ENCODE results near the gene HOXB2. TPM values are rescaled to one million over a fixed set of nuclear protein-coding genes. Genes with fewer than 3 reads are reported as not detected.

HOXB2 gene
- total RNA-seq, 1 donor from 2014 or later: 35.6 TPM

DNA sequence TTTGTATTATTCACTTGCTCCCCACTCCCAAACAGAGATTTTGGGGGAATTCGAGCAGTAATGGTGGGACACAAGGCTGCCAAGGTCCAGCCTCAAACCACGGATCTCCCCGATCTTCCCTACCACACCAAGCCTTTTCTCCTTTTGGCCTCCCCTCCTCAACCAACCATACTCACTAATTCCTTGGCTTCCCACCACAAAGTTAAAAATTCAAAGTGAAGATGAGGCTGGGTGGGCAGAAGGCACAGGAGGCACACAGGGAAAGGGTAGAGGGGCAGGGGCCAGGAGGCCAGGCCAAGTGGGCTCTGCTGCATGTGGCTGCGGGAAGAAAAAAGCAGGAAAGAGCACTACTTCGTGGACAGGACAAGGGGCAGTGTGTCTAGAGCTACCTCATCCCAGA lies 18.0 kb upstream of the HOXB2 start:
- peaks cover 55% of the 10 kb centered on the region for H3K4me1 Mint-ChIP-seq (ENCODE audit: unreplicated experiment)
- H3K9me3 Mint-ChIP-seq: no peaks in the 10 kb centered on the region
- H3K4me3 Mint-ChIP-seq: peak overlapping the region; percentile 87
- peaks cover 48% of the 10 kb centered on the region for H3K27me3 Mint-ChIP-seq
- DNase-seq (ENCODE audit: extremely low spot score, unreplicated experiment): no peak
- peak overlapping the region; percentile 94 for H3K27ac Mint-ChIP-seq
- no peak for TF ChIP-seq CTCF (conservative IDR thresholded peaks at IDR 0.05)
- H3K36me3 Mint-ChIP-seq: peaks cover 14% of the 10 kb centered on the region

- H3K27me3 Mint-ChIP-seq: peaks cover 50% of the 10 kb centered on the region
- no peaks in the 10 kb centered on the region for H3K9me3 Mint-ChIP-seq
- H3K27ac Mint-ChIP-seq: peak overlapping the region; percentile 94
- peak overlapping the region; percentile 87 for H3K4me3 Mint-ChIP-seq
- TF ChIP-seq CTCF (conservative IDR thresholded peaks at IDR 0.05): peak; percentile 67
- peaks cover 59% of the 10 kb centered on the region for H3K4me1 Mint-ChIP-seq (ENCODE audit: unreplicated experiment)
- no peak for DNase-seq (ENCODE audit: extremely low spot score, unreplicated experiment)
- peaks cover 16% of the 10 kb centered on the region for H3K36me3 Mint-ChIP-seq
Observed at GRCh38 chr17:48561884-48562810, 17.2 kb upstream of the HOXB2 start.

DNA sequence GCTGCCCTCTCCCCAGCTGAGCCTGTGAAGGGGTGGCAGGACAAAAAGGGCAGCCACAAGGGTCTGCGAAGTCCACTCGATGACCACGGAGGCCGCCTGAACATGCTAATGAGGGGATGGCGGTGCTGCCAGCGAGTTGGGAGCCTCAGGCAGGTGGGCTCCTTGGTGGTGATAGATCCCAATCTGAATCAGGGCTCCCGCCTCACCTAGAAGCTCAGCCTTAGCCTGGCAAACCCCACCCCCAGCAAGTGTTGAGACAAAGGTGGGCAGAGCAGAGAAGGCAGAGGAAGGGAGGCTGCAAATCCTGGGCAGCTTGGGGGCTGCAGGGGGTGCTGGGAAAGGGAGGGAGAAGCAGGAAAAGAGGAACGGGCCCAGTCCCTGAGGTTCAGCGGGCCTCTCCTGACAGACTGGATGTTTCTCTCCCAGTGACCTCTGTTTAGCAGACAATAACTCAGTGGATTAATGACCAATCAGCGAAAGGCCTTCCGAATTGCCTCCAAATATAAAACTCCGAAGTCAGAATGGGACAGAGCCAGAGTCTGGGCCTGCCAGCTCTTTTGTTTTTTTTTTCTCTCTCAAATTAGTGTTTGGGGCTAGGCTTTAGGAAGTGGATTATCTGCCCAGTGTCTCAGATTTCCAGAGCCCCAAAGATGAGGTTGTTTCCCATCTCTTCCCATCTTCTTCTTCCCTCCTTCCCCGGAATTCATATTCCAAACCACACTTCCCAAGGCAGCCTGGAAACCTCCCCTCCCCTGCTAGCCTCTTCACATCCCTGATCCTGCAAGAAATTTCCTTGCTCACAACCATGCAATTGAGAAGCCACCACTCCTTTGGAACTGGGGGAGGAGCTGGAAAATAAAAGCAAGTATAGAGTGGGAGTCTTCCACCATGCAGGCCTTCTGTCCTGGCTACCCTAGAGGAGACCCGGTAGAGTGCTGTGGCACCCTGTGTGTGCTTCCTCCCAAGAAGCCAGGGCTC lies 15.2 kb upstream of the HOXB2 start:
- peaks cover 76% of the 10 kb centered on the region for H3K4me1 Mint-ChIP-seq (ENCODE audit: unreplicated experiment)
- no peak for DNase-seq (ENCODE audit: extremely low spot score, unreplicated experiment)

DNA sequence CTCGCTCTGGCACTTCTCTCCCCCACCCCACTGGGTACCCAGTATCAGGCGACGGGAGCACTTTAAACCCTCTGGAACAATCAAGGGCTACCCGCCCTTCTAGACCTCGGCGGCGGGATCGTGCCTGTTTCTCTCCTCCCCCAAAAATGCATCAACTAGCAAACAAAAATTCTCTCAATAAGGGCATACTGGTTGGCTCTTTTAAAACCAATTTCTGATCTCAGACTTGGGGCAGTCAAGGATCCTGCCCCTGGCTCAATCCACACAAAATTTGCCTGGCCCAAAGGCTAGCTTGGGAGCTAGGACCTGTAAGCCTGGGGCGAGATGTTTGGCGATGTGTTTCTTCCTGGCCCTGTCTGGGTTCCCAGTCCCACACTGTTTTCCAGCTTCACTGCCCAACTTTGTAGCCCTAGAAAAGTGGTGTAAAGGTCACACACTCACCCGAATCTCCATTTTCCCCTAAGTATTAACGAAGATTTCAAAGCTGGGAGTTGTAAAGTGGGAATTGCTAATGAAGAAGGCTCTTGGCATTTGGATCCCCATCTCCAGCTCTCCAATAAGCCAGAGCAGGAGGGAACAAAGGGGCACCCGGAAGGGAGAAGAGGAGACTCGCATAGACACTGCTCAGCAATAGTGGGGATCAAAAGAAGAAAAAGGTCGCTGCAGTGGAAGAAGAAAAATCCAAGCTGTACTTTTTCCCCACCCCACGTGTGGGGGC lies 14.4 kb upstream of the HOXB2 start:
- DNase-seq (ENCODE audit: extremely low spot score, unreplicated experiment): no peak
- H3K9me3 Mint-ChIP-seq: no peaks in the 10 kb centered on the region
- peak overlapping the region; percentile 93 for H3K4me3 Mint-ChIP-seq
- peaks cover 81% of the 10 kb centered on the region for H3K4me1 Mint-ChIP-seq (ENCODE audit: unreplicated experiment)
- H3K27me3 Mint-ChIP-seq: peaks cover 68% of the 10 kb centered on the region
- peaks cover 19% of the 10 kb centered on the region for H3K36me3 Mint-ChIP-seq
- peak overlapping the region; percentile 94 for H3K27ac Mint-ChIP-seq
- TF ChIP-seq CTCF (conservative IDR thresholded peaks at IDR 0.05): no peak

More for the DNA sequence above, 15.2 kb upstream of the HOXB2 start:
- H3K9me3 Mint-ChIP-seq: no peaks in the 10 kb centered on the region
- H3K27ac Mint-ChIP-seq: peak overlapping the region; percentile 94
- peaks cover 16% of the 10 kb centered on the region for H3K36me3 Mint-ChIP-seq
- H3K4me3 Mint-ChIP-seq: peak overlapping the region; percentile 93
- TF ChIP-seq CTCF (conservative IDR thresholded peaks at IDR 0.05): no peak
- H3K27me3 Mint-ChIP-seq: peaks cover 64% of the 10 kb centered on the region

DNA sequence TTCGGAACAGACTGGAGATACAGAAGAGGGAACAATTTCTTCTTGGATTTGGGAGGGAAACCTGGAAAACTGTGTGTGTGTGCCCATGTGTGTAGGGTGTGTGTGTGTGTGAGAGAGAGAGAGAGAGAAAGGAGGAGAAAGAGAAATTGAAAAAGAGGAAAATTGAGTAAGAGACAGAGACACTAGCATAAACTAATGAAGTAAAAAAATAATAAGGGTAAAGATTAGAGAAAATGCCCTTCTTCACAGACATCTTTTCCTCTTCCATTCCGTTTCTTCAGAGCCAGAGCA lies 13.9 kb upstream of the HOXB2 start:
- Mint-ChIP-seq H3K36me3 (peaks cover 22% of the 10 kb centered on the region), H3K27me3 (peaks cover 72% of the 10 kb centered on the region), H3K27ac (peak overlapping the region; percentile 94), H3K4me1 (ENCODE audit: unreplicated experiment) (peaks cover 85% of the 10 kb centered on the region), H3K9me3 (no peaks in the 10 kb centered on the region), H3K4me3 (peak overlapping the region; percentile 93)
- no peak for TF ChIP-seq CTCF (conservative IDR thresholded peaks at IDR 0.05)
- no peak for DNase-seq (ENCODE audit: extremely low spot score, unreplicated experiment)

Data from type B pancreatic cell (in vitro differentiated cells).